ENCODE results near the gene CHST13.

Gene CHST13

GRCh38 chr3:126510308-126510910 lies 13.5 kb upstream of the CHST13 start:
- no peak overlapping the region for H3K27ac ChIP-seq (ENCODE audit: low read depth, low read length)
- H3K36me3 ChIP-seq (ENCODE audit: insufficient read depth, low read length): no peaks in the 10 kb centered on the region
- no peaks in the 10 kb centered on the region for H3K27me3 ChIP-seq (ENCODE audit: insufficient read depth, low read length)
- H3K4me1 ChIP-seq (ENCODE audit: insufficient read depth, low read length): no peaks in the 10 kb centered on the region
- H3K4me3 ChIP-seq (ENCODE audit: low read length): no peak overlapping the region
- H3K9ac ChIP-seq (ENCODE audit: low read depth, low read length): no peak overlapping the region
- no peaks in the 10 kb centered on the region for H3K9me3 ChIP-seq (ENCODE audit: insufficient read depth, low read depth, low read length)
- 91% methylated on average over 22 of the region's 22 CpGs for WGBS

- H3K4me3 ChIP-seq (ENCODE audit: low read length): no peak overlapping the region
- H3K36me3 ChIP-seq (ENCODE audit: insufficient read depth, low read length): no peaks in the 10 kb centered on the region
- no peaks in the 10 kb centered on the region for H3K4me1 ChIP-seq (ENCODE audit: insufficient read depth, low read length)
- 81% methylated on average over 6 of the region's 7 CpGs for WGBS
- no peak overlapping the region for H3K27ac ChIP-seq (ENCODE audit: low read depth, low read length)
- H3K9ac ChIP-seq (ENCODE audit: low read depth, low read length): no peak overlapping the region
- no peaks in the 10 kb centered on the region for H3K9me3 ChIP-seq (ENCODE audit: insufficient read depth, low read depth, low read length)
- no peaks in the 10 kb centered on the region for H3K27me3 ChIP-seq (ENCODE audit: insufficient read depth, low read length)
These were observed 12.7 kb upstream of the CHST13 start for GRCh38 chr3:126511291-126511690.

GRCh38 chr3:126512026-126512425 lies 11.9 kb upstream of the CHST13 start:
- Histone ChIP-seq H3K4me1 (ENCODE audit: insufficient read depth, low read length) (no peaks in the 10 kb centered on the region), H3K9me3 (ENCODE audit: insufficient read depth, low read depth, low read length) (no peaks in the 10 kb centered on the region), H3K36me3 (ENCODE audit: insufficient read depth, low read length) (no peaks in the 10 kb centered on the region), H3K9ac (ENCODE audit: low read depth, low read length) (no peak overlapping the region), H3K27me3 (ENCODE audit: insufficient read depth, low read length) (no peaks in the 10 kb centered on the region), H3K4me3 (ENCODE audit: low read length) (no peak overlapping the region), H3K27ac (ENCODE audit: low read depth, low read length) (no peak overlapping the region)
- WGBS: 90% methylated on average over 7 of the region's 7 CpGs

- Histone ChIP-seq H3K27me3 (ENCODE audit: insufficient read depth, low read length) (no peaks in the 10 kb centered on the region), H3K4me1 (ENCODE audit: insufficient read depth, low read length) (no peaks in the 10 kb centered on the region), H3K27ac (ENCODE audit: low read depth, low read length) (no peak overlapping the region), H3K36me3 (ENCODE audit: insufficient read depth, low read length) (no peaks in the 10 kb centered on the region), H3K9me3 (ENCODE audit: insufficient read depth, low read depth, low read length) (no peaks in the 10 kb centered on the region), H3K4me3 (ENCODE audit: low read length) (no peak overlapping the region), H3K9ac (ENCODE audit: low read depth, low read length) (no peak overlapping the region)
- WGBS: 90% methylated on average over 12 of the region's 12 CpGs
These were observed 10.9 kb upstream of the CHST13 start for GRCh38 chr3:126512916-126513650.

- Histone ChIP-seq H3K4me3 (ENCODE audit: low read length) (no peak overlapping the region), H3K27me3 (ENCODE audit: insufficient read depth, low read length) (no peaks in the 10 kb centered on the region), H3K9me3 (ENCODE audit: insufficient read depth, low read depth, low read length) (no peaks in the 10 kb centered on the region), H3K9ac (ENCODE audit: low read depth, low read length) (no peak overlapping the region), H3K27ac (ENCODE audit: low read depth, low read length) (no peak overlapping the region), H3K36me3 (ENCODE audit: insufficient read depth, low read length) (no peaks in the 10 kb centered on the region), H3K4me1 (ENCODE audit: insufficient read depth, low read length) (no peaks in the 10 kb centered on the region)
- 88% methylated on average over 11 of the region's 11 CpGs for WGBS
These were observed 9.8 kb upstream of the CHST13 start for GRCh38 chr3:126514161-126514560.

- Histone ChIP-seq H3K27ac (ENCODE audit: low read depth, low read length) (no peak overlapping the region), H3K4me3 (ENCODE audit: low read length) (no peak overlapping the region), H3K9ac (ENCODE audit: low read depth, low read length) (no peak overlapping the region), H3K27me3 (ENCODE audit: insufficient read depth, low read length) (no peaks in the 10 kb centered on the region), H3K36me3 (ENCODE audit: insufficient read depth, low read length) (no peaks in the 10 kb centered on the region), H3K4me1 (ENCODE audit: insufficient read depth, low read length) (no peaks in the 10 kb centered on the region), H3K9me3 (ENCODE audit: insufficient read depth, low read depth, low read length) (no peaks in the 10 kb centered on the region)
- WGBS: 91% methylated on average over 8 of the region's 8 CpGs
These were observed 8.8 kb upstream of the CHST13 start for GRCh38 chr3:126515066-126515706.

GRCh38 chr3:126516152-126516935 lies 7.6 kb upstream of the CHST13 start:
- no peaks in the 10 kb centered on the region for H3K27me3 ChIP-seq (ENCODE audit: insufficient read depth, low read length)
- 93% methylated on average over 4 of the region's 6 CpGs for WGBS
- H3K4me1 ChIP-seq (ENCODE audit: insufficient read depth, low read length): no peaks in the 10 kb centered on the region
- H3K9me3 ChIP-seq (ENCODE audit: insufficient read depth, low read depth, low read length): no peaks in the 10 kb centered on the region
- no peak overlapping the region for H3K9ac ChIP-seq (ENCODE audit: low read depth, low read length)
- no peak overlapping the region for H3K4me3 ChIP-seq (ENCODE audit: low read length)
- no peak overlapping the region for H3K27ac ChIP-seq (ENCODE audit: low read depth, low read length)
- H3K36me3 ChIP-seq (ENCODE audit: insufficient read depth, low read length): no peaks in the 10 kb centered on the region

- H3K27me3 ChIP-seq (ENCODE audit: insufficient read depth, low read length): no peaks in the 10 kb centered on the region
These were observed 7.0 kb upstream of the CHST13 start for GRCh38 chr3:126516936-126517290.

GRCh38 chr3:126517291-126517951 lies 6.5 kb upstream of the CHST13 start, which contains the start of gene UROC1:
UROC1 (minus strand) TSS chr3:126517773; CDS start chr3:126517719, 54 bp downstream.
- Histone ChIP-seq H3K36me3 (ENCODE audit: insufficient read depth, low read length) (no peaks in the 10 kb centered on the region), H3K4me1 (ENCODE audit: insufficient read depth, low read length) (no peaks in the 10 kb centered on the region), H3K27me3 (ENCODE audit: insufficient read depth, low read length) (peaks cover 1% of the 10 kb centered on the region), H3K27ac (ENCODE audit: low read depth, low read length) (no peak within 1 kb of the TSS), H3K4me3 (ENCODE audit: low read length) (no peak within 1 kb of the TSS), H3K9me3 (ENCODE audit: insufficient read depth, low read depth, low read length) (no peaks in the 10 kb centered on the region), H3K9ac (ENCODE audit: low read depth, low read length) (no peak within 1 kb of the TSS)
- WGBS: 93% methylated on average over 16 of the region's 16 CpGs

More at GRCh38 chr3:126516936-126517290, 7.0 kb upstream of the CHST13 start:
- Histone ChIP-seq H3K4me3 (ENCODE audit: low read length) (no peak overlapping the region), H3K27ac (ENCODE audit: low read depth, low read length) (no peak overlapping the region), H3K36me3 (ENCODE audit: insufficient read depth, low read length) (no peaks in the 10 kb centered on the region), H3K4me1 (ENCODE audit: insufficient read depth, low read length) (no peaks in the 10 kb centered on the region), H3K9ac (ENCODE audit: low read depth, low read length) (no peak overlapping the region), H3K9me3 (ENCODE audit: insufficient read depth, low read depth, low read length) (no peaks in the 10 kb centered on the region)
- 94% methylated on average over 9 of the region's 9 CpGs for WGBS

- H3K36me3 ChIP-seq (ENCODE audit: insufficient read depth, low read length): no peaks in the 10 kb centered on the region
- H3K27ac ChIP-seq (ENCODE audit: low read depth, low read length): no peak overlapping the region
- peaks cover 9% of the 10 kb centered on the region for H3K27me3 ChIP-seq (ENCODE audit: insufficient read depth, low read length)
- no peaks in the 10 kb centered on the region for H3K9me3 ChIP-seq (ENCODE audit: insufficient read depth, low read depth, low read length)
- no peaks in the 10 kb centered on the region for H3K4me1 ChIP-seq (ENCODE audit: insufficient read depth, low read length)
- H3K4me3 ChIP-seq (ENCODE audit: low read length): no peak overlapping the region
- 92% methylated on average over 15 of the region's 15 CpGs for WGBS
- H3K9ac ChIP-seq (ENCODE audit: low read depth, low read length): no peak overlapping the region
These were observed 5.8 kb upstream of the CHST13 start for GRCh38 chr3:126517986-126518778.

Data from HUES64 (cell line).